GM23338 (cell line): ENCODE measurements around the gene MYO9B. TPM values are rescaled to one million over a fixed set of nuclear protein-coding genes. Genes with fewer than 3 reads are reported as not detected.

Experiments used
- ATAC-seq: fragments of 200-7000 bp; cut with Tn5 transposase; 3 replicates; pipeline ENCODE4 v1.9.1; 2020
- DNase-seq: peaks from one replicate; pipeline ENCODE4 v3.0.0-alpha.2; 2015; ENCODE audit warnings: low spot score
- H2AFZ ChIP-seq: fragments of 200-600 bp; sonication (generic); 2 replicates; pipeline ENCODE4 v1.8.0; 2016; ENCODE audit warnings: antibody characterized with exemption, mild to moderate bottlenecking, moderate library complexity
- H3F3A ChIP-seq: fragments of 200-600 bp; sonication (generic); replicated peaks from 2 replicates; pipeline ENCODE4 v1.8.0; 2017; ENCODE audit warnings: antibody characterized with exemption, mixed run types, low read depth
- H3K27ac ChIP-seq: fragments of 200-600 bp; sonication (generic); 2 replicates; pipeline ENCODE4 v1.6.1; 2016; ENCODE audit warnings: low read depth
- H3K27me3 ChIP-seq: fragments of 200-600 bp; sonication (generic); 2 replicates; pipeline ENCODE4 v1.8.0; 2016; ENCODE audit warnings: mild to moderate bottlenecking, mixed run types, moderate library complexity; ENCODE audit not compliant: insufficient read depth
- H3K36me3 ChIP-seq: fragments of 200-600 bp; sonication (generic); 2 replicates; pipeline ENCODE4 v1.8.0; 2016; ENCODE audit warnings: mild to moderate bottlenecking; ENCODE audit not compliant: insufficient read depth
- H3K4me1 ChIP-seq: fragments of 200-600 bp; sonication (generic); 2 replicates; pipeline ENCODE4 v1.8.0; 2016; ENCODE audit warnings: mild to moderate bottlenecking, moderate library complexity; ENCODE audit not compliant: insufficient read depth
- H3K4me2 ChIP-seq: fragments of 200-600 bp; sonication (generic); 2 replicates; pipeline ENCODE4 v1.7.1; 2017; ENCODE audit warnings: mixed run types
- H3K4me3 ChIP-seq: fragments of 200-600 bp; sonication (generic); 2 replicates; pipeline ENCODE4 v1.6.1; 2016; ENCODE audit warnings: mixed run types
- H3K79me2 ChIP-seq: fragments of 200-600 bp; sonication (generic); replicated peaks from 2 replicates; pipeline ENCODE4 v1.8.0; 2017; ENCODE audit warnings: mild to moderate bottlenecking; ENCODE audit not compliant: insufficient read depth
- H3K9me2 ChIP-seq: fragments of 200-600 bp; sonication (generic); 2 replicates; pipeline ENCODE4 v1.8.0; 2017; ENCODE audit not compliant: insufficient read depth
- H4K20me1 ChIP-seq: fragments of 200-600 bp; sonication (generic); replicated peaks from 2 replicates; pipeline ENCODE4 v1.8.0; 2017; ENCODE audit warnings: mild to moderate bottlenecking; ENCODE audit not compliant: insufficient read depth
- H3K27ac Mint-ChIP-seq: 2 replicates; pipeline ENCODE4 v1.8.0; 2020; ENCODE audit warnings: inconsistent platforms, mild to moderate bottlenecking, moderate library complexity, mixed read lengths
- H3K27me3 Mint-ChIP-seq: 3 replicates; pipeline ENCODE4 v1.8.0; 2022; ENCODE audit warnings: low read depth, mild to moderate bottlenecking, moderate library complexity, mixed read lengths, inconsistent platforms; ENCODE audit not compliant: insufficient read depth, poor library complexity
- H3K36me3 Mint-ChIP-seq: 3 replicates; pipeline ENCODE4 v1.8.0; 2021; ENCODE audit warnings: low read depth, mild to moderate bottlenecking, inconsistent platforms, moderate library complexity, mixed read lengths
- H3K4me1 Mint-ChIP-seq: 3 replicates; pipeline ENCODE4 v1.8.0; 2020; ENCODE audit warnings: mild to moderate bottlenecking, inconsistent platforms, mixed read lengths
- H3K4me3 Mint-ChIP-seq: 3 replicates; pipeline ENCODE4 v1.8.0; 2021; ENCODE audit warnings: moderate library complexity, mild to moderate bottlenecking, inconsistent platforms, mixed read lengths
- H3K9me3 Mint-ChIP-seq: 3 replicates; pipeline ENCODE4 v1.8.0; 2020; ENCODE audit warnings: moderate library complexity, mild to moderate bottlenecking, inconsistent platforms, mixed read lengths
- CREB1 ChIP-seq: fragments of 250-450 bp; sonication (Bioruptor Pico); IDR thresholded peaks from 2 replicates; pipeline ENCODE4 v1.5.0; 2020; ENCODE audit warnings: low read depth, mild to moderate bottlenecking, moderate library complexity
- EZH2 ChIP-seq: fragments of 200-600 bp; sonication (generic); IDR thresholded peaks from one replicate; pipeline ENCODE4 v1.8.0; 2017; ENCODE audit warnings: antibody characterized with exemption, mild to moderate bottlenecking, low read depth; ENCODE audit not compliant: unreplicated experiment
- JUNB ChIP-seq: IDR thresholded peaks from one replicate; pipeline ENCODE4 v1.6.1; 2016; ENCODE audit warnings: antibody characterized with exemption; ENCODE audit not compliant: unreplicated experiment
- NANOG ChIP-seq: IDR thresholded peaks from 2 replicates; pipeline ENCODE4 v1.6.1; 2016; ENCODE audit warnings: antibody characterized with exemption, borderline replicate concordance
- STAT1 ChIP-seq: IDR thresholded peaks from one replicate; pipeline ENCODE4 v1.6.1; 2016; ENCODE audit warnings: antibody characterized with exemption; ENCODE audit not compliant: unreplicated experiment
- ZNF114 ChIP-seq: fragments of 250-450 bp; sonication (Bioruptor Pico); IDR thresholded peaks from 2 replicates; pipeline ENCODE4 v1.5.0; 2020; ENCODE audit warnings: mild to moderate bottlenecking, moderate library complexity
- polyA plus RNA-seq: library from polyadenylated mRNA; unstranded; fragments of >200 nt; fragmentation: Nextera tagmentation; extraction: Ambion mirVana; gene quantifications from 2 replicates; pipeline ENCODE4 v1.2.1, GENCODE V29; 2016
- total RNA-seq: library from RNA; depleted of rRNA; stranded (reverse); fragments of >200 nt; shearing (Covaris generic); gene quantifications from 2 replicates; pipeline ENCODE4 v1.2.3, GENCODE V29; 2014
- TF ChIP-seq, protein P1 (sequence below): fragments of 250-450 bp; sonication (Bioruptor Pico); IDR thresholded peaks from 2 replicates; pipeline ENCODE4 v1.5.0; 2020; ENCODE audit warnings: mild to moderate bottlenecking, moderate library complexity
- TF ChIP-seq, protein P2 (sequence below): IDR thresholded peaks from 2 replicates; pipeline ENCODE4 v1.6.1; 2016; ENCODE audit warnings: antibody characterized with exemption
- TF ChIP-seq, protein P3 (sequence below): IDR thresholded peaks from one replicate; pipeline ENCODE4 v1.6.1; 2018; ENCODE audit warnings: antibody characterized with exemption; ENCODE audit not compliant: unreplicated experiment

Gene MYO9B
- total and polyA plus RNA-seq, 2 experiments from 2014 or later, result 28.7 to 61.3 TPM

DNA sequence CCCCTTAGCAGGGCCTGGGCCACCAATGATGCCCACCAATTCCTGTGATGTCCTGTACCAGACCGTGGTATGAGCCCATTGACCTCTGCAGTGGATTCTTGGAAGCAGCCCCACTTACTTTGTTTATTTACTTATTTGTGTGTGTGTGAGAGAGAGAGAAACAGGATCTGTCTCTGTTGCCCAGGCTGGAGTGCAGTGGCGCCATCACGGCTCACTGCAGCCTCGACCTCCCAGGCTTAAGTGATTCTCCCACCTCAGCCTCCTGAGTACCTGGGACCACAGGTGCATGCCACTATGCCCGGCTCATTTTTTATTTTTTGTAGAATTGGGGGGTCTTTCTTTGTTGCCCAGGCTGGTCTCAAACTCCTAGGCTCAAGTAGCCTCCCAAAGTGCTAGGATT lies 13.0 kb downstream of the MYO9B start (continued):
- TF ChIP-seq, protein P1, sequence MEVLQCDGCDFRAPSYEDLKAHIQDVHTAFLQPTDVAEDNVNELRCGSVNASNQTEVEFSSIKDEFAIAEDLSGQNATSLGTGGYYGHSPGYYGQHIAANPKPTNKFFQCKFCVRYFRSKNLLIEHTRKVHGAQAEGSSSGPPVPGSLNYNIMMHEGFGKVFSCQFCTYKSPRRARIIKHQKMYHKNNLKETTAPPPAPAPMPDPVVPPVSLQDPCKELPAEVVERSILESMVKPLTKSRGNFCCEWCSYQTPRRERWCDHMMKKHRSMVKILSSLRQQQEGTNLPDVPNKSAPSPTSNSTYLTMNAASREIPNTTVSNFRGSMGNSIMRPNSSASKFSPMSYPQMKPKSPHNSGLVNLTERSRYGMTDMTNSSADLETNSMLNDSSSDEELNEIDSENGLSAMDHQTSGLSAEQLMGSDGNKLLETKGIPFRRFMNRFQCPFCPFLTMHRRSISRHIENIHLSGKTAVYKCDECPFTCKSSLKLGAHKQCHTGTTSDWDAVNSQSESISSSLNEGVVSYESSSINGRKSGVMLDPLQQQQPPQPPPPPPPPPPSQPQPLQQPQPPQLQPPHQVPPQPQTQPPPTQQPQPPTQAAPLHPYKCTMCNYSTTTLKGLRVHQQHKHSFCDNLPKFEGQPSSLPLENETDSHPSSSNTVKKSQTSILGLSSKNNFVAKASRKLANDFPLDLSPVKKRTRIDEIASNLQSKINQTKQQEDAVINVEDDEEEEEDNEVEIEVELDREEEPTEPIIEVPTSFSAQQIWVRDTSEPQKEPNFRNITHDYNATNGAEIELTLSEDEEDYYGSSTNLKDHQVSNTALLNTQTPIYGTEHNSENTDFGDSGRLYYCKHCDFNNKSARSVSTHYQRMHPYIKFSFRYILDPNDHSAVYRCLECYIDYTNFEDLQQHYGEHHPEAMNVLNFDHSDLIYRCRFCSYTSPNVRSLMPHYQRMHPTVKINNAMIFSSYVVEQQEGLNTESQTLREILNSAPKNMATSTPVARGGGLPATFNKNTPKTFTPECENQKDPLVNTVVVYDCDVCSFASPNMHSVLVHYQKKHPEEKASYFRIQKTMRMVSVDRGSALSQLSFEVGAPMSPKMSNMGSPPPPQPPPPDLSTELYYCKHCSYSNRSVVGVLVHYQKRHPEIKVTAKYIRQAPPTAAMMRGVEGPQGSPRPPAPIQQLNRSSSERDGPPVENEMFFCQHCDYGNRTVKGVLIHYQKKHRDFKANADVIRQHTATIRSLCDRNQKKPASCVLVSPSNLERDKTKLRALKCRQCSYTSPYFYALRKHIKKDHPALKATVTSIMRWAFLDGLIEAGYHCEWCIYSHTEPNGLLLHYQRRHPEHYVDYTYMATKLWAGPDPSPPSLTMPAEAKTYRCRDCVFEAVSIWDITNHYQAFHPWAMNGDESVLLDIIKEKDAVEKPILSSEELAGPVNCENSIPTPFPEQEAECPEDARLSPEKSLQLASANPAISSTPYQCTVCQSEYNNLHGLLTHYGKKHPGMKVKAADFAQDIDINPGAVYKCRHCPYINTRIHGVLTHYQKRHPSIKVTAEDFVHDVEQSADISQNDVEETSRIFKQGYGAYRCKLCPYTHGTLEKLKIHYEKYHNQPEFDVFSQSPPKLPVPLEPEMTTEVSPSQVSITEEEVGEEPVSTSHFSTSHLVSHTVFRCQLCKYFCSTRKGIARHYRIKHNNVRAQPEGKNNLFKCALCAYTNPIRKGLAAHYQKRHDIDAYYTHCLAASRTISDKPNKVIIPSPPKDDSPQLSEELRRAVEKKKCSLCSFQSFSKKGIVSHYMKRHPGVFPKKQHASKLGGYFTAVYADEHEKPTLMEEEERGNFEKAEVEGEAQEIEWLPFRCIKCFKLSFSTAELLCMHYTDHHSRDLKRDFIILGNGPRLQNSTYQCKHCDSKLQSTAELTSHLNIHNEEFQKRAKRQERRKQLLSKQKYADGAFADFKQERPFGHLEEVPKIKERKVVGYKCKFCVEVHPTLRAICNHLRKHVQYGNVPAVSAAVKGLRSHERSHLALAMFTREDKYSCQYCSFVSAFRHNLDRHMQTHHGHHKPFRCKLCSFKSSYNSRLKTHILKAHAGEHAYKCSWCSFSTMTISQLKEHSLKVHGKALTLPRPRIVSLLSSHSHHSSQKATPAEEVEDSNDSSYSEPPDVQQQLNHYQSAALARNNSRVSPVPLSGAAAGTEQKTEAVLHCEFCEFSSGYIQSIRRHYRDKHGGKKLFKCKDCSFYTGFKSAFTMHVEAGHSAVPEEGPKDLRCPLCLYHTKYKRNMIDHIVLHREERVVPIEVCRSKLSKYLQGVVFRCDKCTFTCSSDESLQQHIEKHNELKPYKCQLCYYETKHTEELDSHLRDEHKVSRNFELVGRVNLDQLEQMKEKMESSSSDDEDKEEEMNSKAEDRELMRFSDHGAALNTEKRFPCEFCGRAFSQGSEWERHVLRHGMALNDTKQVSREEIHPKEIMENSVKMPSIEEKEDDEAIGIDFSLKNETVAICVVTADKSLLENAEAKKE (CRISPR knock-in tag), result no peak
- TF ChIP-seq, protein P2, sequence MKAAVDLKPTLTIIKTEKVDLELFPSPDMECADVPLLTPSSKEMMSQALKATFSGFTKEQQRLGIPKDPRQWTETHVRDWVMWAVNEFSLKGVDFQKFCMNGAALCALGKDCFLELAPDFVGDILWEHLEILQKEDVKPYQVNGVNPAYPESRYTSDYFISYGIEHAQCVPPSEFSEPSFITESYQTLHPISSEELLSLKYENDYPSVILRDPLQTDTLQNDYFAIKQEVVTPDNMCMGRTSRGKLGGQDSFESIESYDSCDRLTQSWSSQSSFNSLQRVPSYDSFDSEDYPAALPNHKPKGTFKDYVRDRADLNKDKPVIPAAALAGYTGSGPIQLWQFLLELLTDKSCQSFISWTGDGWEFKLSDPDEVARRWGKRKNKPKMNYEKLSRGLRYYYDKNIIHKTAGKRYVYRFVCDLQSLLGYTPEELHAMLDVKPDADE, result no peak
- TF ChIP-seq STAT1 (no peak), NANOG (no peak)

DNA sequence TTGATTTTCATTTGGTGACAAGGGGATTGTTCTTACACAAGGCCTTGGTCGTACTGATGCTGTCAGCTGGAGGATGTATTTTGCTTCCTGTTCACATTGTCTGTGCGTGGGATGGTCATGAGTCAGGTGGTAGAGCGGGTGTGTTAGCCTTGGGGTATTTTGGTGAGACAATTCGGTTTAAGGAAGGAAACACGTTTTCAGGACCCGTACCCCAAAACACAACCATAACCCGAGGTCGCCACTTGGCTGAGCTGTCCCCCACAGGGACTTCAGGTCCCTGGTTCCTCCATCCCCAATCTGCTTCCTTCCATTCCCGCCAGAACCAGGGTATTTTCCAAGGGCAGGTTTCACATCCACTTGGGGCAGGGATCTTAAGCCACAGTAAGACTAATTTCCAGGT lies 15.0 kb downstream of the MYO9B start:
- Mint-ChIP-seq H3K27me3 (peaks cover 12% of the 10 kb centered on the region), H3K36me3 (peaks cover 13% of the 10 kb centered on the region; the same call in 1 of the 3 replicates), H3K9me3 (0 out of 3 replicates have a peak, but pooled peaks cover 3% of the 10 kb centered on the region), H3K4me3 (no peak overlapping the region), H3K4me1 (peaks cover 14% of the 10 kb centered on the region; the same call in 2 of the 3 replicates), H3K27ac (no peak overlapping the region; the same call in 1 of the 2 replicates)
- Histone ChIP-seq H3F3A (no peaks in the 10 kb centered on the region; the same call in 1 of the 2 replicates), H3K4me3 (no peak overlapping the region), H4K20me1 (peaks cover 3% of the 10 kb centered on the region), H2AFZ (no peak overlapping the region), H3K4me2 (no peak overlapping the region), H3K27ac (no peak overlapping the region), H3K36me3 (no peaks in the 10 kb centered on the region), H3K27me3 (no peaks in the 10 kb centered on the region), H3K9me2 (no peaks in the 10 kb centered on the region), H3K79me2 (peaks cover 79% of the 10 kb centered on the region), H3K4me1 (peaks cover 6% of the 10 kb centered on the region; the same call in 1 of the 2 replicates)
- no peak for ATAC-seq
- DNase-seq, result no peak
- TF ChIP-seq, protein P3, sequence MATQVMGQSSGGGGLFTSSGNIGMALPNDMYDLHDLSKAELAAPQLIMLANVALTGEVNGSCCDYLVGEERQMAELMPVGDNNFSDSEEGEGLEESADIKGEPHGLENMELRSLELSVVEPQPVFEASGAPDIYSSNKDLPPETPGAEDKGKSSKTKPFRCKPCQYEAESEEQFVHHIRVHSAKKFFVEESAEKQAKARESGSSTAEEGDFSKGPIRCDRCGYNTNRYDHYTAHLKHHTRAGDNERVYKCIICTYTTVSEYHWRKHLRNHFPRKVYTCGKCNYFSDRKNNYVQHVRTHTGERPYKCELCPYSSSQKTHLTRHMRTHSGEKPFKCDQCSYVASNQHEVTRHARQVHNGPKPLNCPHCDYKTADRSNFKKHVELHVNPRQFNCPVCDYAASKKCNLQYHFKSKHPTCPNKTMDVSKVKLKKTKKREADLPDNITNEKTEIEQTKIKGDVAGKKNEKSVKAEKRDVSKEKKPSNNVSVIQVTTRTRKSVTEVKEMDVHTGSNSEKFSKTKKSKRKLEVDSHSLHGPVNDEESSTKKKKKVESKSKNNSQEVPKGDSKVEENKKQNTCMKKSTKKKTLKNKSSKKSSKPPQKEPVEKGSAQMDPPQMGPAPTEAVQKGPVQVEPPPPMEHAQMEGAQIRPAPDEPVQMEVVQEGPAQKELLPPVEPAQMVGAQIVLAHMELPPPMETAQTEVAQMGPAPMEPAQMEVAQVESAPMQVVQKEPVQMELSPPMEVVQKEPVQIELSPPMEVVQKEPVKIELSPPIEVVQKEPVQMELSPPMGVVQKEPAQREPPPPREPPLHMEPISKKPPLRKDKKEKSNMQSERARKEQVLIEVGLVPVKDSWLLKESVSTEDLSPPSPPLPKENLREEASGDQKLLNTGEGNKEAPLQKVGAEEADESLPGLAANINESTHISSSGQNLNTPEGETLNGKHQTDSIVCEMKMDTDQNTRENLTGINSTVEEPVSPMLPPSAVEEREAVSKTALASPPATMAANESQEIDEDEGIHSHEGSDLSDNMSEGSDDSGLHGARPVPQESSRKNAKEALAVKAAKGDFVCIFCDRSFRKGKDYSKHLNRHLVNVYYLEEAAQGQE, result no peak
- TF ChIP-seq EZH2 (no peak), JUNB (no peak), ZNF114 (CRISPR knock-in tag) (no peak), STAT1 (no peak), CREB1 (CRISPR knock-in tag) (no peak)
